GM12878 (cell line): ENCODE data around the gene CXCL1. TPM values are rescaled to one million over a fixed set of nuclear protein-coding genes. Genes with fewer than 3 reads are reported as not detected.

ENCODE experiments used
- ATAC-seq: fragments of 200-7000 bp; cut with Tn5 transposase; 3 replicates; pipeline ENCODE4 v1.9.1; 2020; ENCODE audit warnings: mild to moderate bottlenecking, moderate library complexity
- BruUV-seq: library from RNA; stranded (reverse); fragments of 400-500 nt; replicated peaks from 2 replicates; lab custom pipeline; 2021; lab: Mats Ljungman, UMichigan
- CTCF ChIA-PET: fragments of 300-600 bp; sonication (Branson Sonifier 250); formaldehyde crosslinking; extraction: SDS; loops from one replicate; lab custom pipeline; 2021; ENCODE audit warnings: inconsistent platforms; lab: Yijun Ruan, JAX
- POLR2A ChIA-PET: fragments of 350-600 bp; formaldehyde crosslinking; extraction: SDS; loops from one replicate; lab custom pipeline; 2021; ENCODE audit warnings: inconsistent platforms; lab: Charles Lee
- RAD21 ChIA-PET: fragments of 300-600 bp; sonication (Branson Sonifier 250); formaldehyde crosslinking; loops from one replicate; lab custom pipeline; 2023; ENCODE audit warnings: antibody characterized with exemption; ENCODE audit not compliant: unreplicated experiment; lab: Charles Lee
- SMC1A ChIA-PET: fragments of 300-600 bp; sonication (Branson Sonifier 250); formaldehyde crosslinking; loops from one replicate; lab custom pipeline; 2023; ENCODE audit not compliant: unreplicated experiment, uncharacterized antibody; lab: Charles Lee
- DNase-seq: peaks from one replicate; pipeline ENCODE4 v3.0.0-alpha.2; 2011; ENCODE audit warnings: low read depth, low spot score
- FAIRE-seq: peaks from 3 replicates; lab custom pipeline; 2011; peaks lifted over from hg19 to GRCh38; lab: Jason Lieb, UNC
- H2AFZ ChIP-seq: 2 replicates; pipeline ENCODE4 v1.6.0; 2011; ENCODE audit warnings: low read depth, low read length, control low read depth; ENCODE audit not compliant: control insufficient read depth
- H3K27ac ChIP-seq: 2 replicates; pipeline ENCODE4 v1.5.1; 2011; ENCODE audit warnings: control low read depth; ENCODE audit not compliant: control insufficient read depth, insufficient read depth
- H3K27me3 ChIP-seq, 2 experiments: replicated peaks in 1 of 2; 2 replicates each; pipeline versions ENCODE4 v1.6.0 to v1.6.1; 2011; ENCODE audit warnings: low read length in 1 of 2; ENCODE audit not compliant: control insufficient read depth in 2 of 2, insufficient read depth in 2 of 2
- H3K36me3 ChIP-seq, 2 experiments: 2 replicates each; pipeline ENCODE4 v1.5.1; 2011; ENCODE audit warnings: low read length in 1 of 2; ENCODE audit not compliant: control insufficient read depth in 2 of 2, insufficient read depth in 2 of 2
- H3K4me1 ChIP-seq: 2 replicates; pipeline ENCODE4 v1.6.1; 2011; ENCODE audit warnings: mild to moderate bottlenecking, low read length, moderate library complexity, mixed read lengths; ENCODE audit not compliant: control insufficient read depth, insufficient read depth
- H3K4me2 ChIP-seq: 2 replicates; pipeline ENCODE4 v1.6.0; 2011; ENCODE audit warnings: control low read depth; ENCODE audit not compliant: control insufficient read depth, insufficient read depth
- H3K4me3 ChIP-seq: fragments of 200-600 bp; sonication (generic); 2 replicates; pipeline ENCODE4 v1.5.1; 2016
- H3K79me2 ChIP-seq: 2 replicates; pipeline ENCODE4 v1.6.0; 2011; ENCODE audit warnings: low read length; ENCODE audit not compliant: control insufficient read depth, insufficient read depth
- H3K9ac ChIP-seq: 2 replicates; pipeline ENCODE4 v1.8.0; 2011; ENCODE audit warnings: low read length, control low read depth, mixed read lengths; ENCODE audit not compliant: control insufficient read depth, insufficient read depth
- H3K9me3 ChIP-seq: replicated peaks from 3 replicates; pipeline ENCODE4 v1.5.1; 2011; ENCODE audit warnings: mild to moderate bottlenecking, low read length; ENCODE audit not compliant: control insufficient read depth, insufficient read depth
- H4K20me1 ChIP-seq: 2 replicates; pipeline ENCODE4 v1.6.0; 2011; ENCODE audit not compliant: control insufficient read depth, insufficient read depth
- BRCA1 ChIP-seq: IDR thresholded peaks from 2 replicates; pipeline ENCODE4 v1.6.1; 2011; ENCODE audit warnings: low read depth, low read length, improper control_type of control experiment
- WGBS: methylation state at CpG from one replicate; pipeline ENCODE4 v1.1.6; 2016; ENCODE audit warnings: low lambda C conversion rate; ENCODE audit not compliant: insufficient replicate concordance, insufficient coverage; ENCODE audit errors: missing lambda C conversion rate; 5-methylcytosine and 5-hydroxymethylcytosine counted together
- in situ Hi-C: fragments of 300-500 bp; cut with MboI; formaldehyde crosslinking; loops from 9 replicates; pipeline ENCODE4 v1.14.3; 2018; ENCODE audit warnings: mixed read lengths
- intact Hi-C: fragments of 100-400 bp; cut with micrococcal nuclease; formaldehyde crosslinking; loops from one replicate; pipeline ENCODE4 v1.14.2; 2022; ENCODE audit not compliant: unreplicated experiment
- polyA plus RNA-seq, 11 experiments: library from polyadenylated mRNA; depleted of rRNA in 4 of 11; unstranded in 6 of 11; stranded (reverse) in 5 of 11; fragments of >200 nt; fragmentation: Nextera tagmentation in 4 of 11; fragmentation: Illumina TruSeq in 1 of 11; extraction: Ambion mirVana in 4 of 11; extraction: Trizol in 1 of 11; gene quantifications; 1 replicate in 1 of 11; 2 replicates in 10 of 11; pipeline versions ENCODE4 v1.2.1 to v1.2.3, GENCODE V29; 2011 to 2016; ENCODE audit warnings: inconsistent platforms in 2 of 11, missing spikeins in 2 of 11, low read depth in 1 of 11
- total RNA-seq, 4 experiments: library from RNA; depleted of rRNA in 3 of 4; stranded (reverse); fragments of >200 nt in 3 of 4; fragmentation: Illumina TruSeq in 1 of 4; extraction: Trizol in 1 of 4; gene quantifications; 2 replicates each; pipeline versions ENCODE4 v1.2.1 to v1.2.3, GENCODE V29; 2013 to 2021
- TF ChIP-seq, protein P1 (sequence below), 3 experiments: IDR thresholded peaks in 2 of 3; conservative IDR thresholded peaks in 1 of 3; 2 replicates each; pipeline ENCODE4 v1.5.1; 2011; ENCODE audit warnings: low read depth in 3 of 3, low read length in 3 of 3, mild to moderate bottlenecking in 3 of 3, control low read depth in 2 of 3, moderate library complexity in 2 of 3, inconsistent platforms in 1 of 3, mixed read lengths in 1 of 3; ENCODE audit not compliant: control insufficient read depth in 2 of 3, insufficient read depth in 1 of 3; ENCODE audit errors: extremely low read depth in 1 of 3

Gene CXCL1
- total and polyA plus RNA-seq, 10 of the 15 experiments (the other 5 are each of a cell fraction or from before 2014, with no cell fraction given) = not detected

- H3K27ac ChIP-seq = no peak overlapping the region
- no peak overlapping the region for H2AFZ ChIP-seq
- TF ChIP-seq, protein P1, sequence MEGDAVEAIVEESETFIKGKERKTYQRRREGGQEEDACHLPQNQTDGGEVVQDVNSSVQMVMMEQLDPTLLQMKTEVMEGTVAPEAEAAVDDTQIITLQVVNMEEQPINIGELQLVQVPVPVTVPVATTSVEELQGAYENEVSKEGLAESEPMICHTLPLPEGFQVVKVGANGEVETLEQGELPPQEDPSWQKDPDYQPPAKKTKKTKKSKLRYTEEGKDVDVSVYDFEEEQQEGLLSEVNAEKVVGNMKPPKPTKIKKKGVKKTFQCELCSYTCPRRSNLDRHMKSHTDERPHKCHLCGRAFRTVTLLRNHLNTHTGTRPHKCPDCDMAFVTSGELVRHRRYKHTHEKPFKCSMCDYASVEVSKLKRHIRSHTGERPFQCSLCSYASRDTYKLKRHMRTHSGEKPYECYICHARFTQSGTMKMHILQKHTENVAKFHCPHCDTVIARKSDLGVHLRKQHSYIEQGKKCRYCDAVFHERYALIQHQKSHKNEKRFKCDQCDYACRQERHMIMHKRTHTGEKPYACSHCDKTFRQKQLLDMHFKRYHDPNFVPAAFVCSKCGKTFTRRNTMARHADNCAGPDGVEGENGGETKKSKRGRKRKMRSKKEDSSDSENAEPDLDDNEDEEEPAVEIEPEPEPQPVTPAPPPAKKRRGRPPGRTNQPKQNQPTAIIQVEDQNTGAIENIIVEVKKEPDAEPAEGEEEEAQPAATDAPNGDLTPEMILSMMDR (IDR thresholded peaks at IDR 0.05 in 2 of 3, conservative IDR thresholded peaks at IDR 0.05 in 1 of 3; ENCODE audit: control insufficient read depth in 2 of 3, extremely low read depth in 1 of 3, insufficient read depth in 1 of 3, low read depth in 3 of 3, low read length in 3 of 3) = 0 out of 6 replicates have a peak, but pooled peaks of 1 of the 3 experiments have one; percentile 3
- no peak for TF ChIP-seq BRCA1
- TF ChIP-seq, all 136 proteins: peak for 1
- intact Hi-C loops = loop anchor here (5.0 to 10.0 kb wide), 2 partner anchors 260 to 293 kb away; no protein-coding TSS in a partner anchor
- CTCF ChIA-PET = interaction anchor here (0.9 to 1.9 kb wide), 2 partner anchors 205 to 267 kb away, joined by 4 read pairs; no protein-coding TSS in a partner anchor
- FAIRE-seq (no peak), DNase-seq (no peak), ATAC-seq (no peak)
- RAD21 ChIA-PET = no interaction called here
- SMC1A ChIA-PET = no interaction called here
- Histone ChIP-seq H4K20me1 (no peaks in the 10 kb centered on the region), H3K4me2 (no peak overlapping the region), H3K27me3 (peaks cover 0 to 8% of the 10 kb centered on the region in 2 experiments; a peak in 2 of 4 replicates), H3K79me2 (no peaks in the 10 kb centered on the region), H3K4me1 (no peaks in the 10 kb centered on the region), H3K9ac (no peak overlapping the region), H3K36me3 (no peaks in the 10 kb centered on the region), H3K4me3 (no peak overlapping the region), H3K9me3 (no peaks in the 10 kb centered on the region)
- POLR2A ChIA-PET = no interaction called here
- in situ Hi-C loops = no loop called here
- no TSS peak for BruUV-seq
- 21% methylated on average over 3 of the region's 3 CpGs for WGBS
These were observed 1.4 kb upstream of the CXCL1 start for GRCh38 chr4:73867783-73868182.
